Measurements from ENCODE around the gene ZIC2.

The ZIC2 gene

GRCh38 chr13:99980824-99981734 is 505 bp upstream of the ZIC2 start (continued):
- peak; percentile 76 for TF ChIP-seq ZSCAN30 (tag by site-specific recombination; IDR thresholded peaks at IDR 0.05)
- TF ChIP-seq ZIC2 (tag by site-specific recombination; IDR thresholded peaks at IDR 0.05), result no peak
- TF ChIP-seq ZBTB20 (tag by site-specific recombination; IDR thresholded peaks at IDR 0.05), result no peak
- no peak for TF ChIP-seq SCRT2 (tag by site-specific recombination; IDR thresholded peaks at IDR 0.05)
- no peak for TF ChIP-seq ZNF239 (tag by site-specific recombination; IDR thresholded peaks at IDR 0.05)
- TF ChIP-seq ZNF76 (tag by site-specific recombination; IDR thresholded peaks at IDR 0.05; ENCODE audit: borderline replicate concordance, low read depth), result peak; percentile 32; the same call in 1 of the 2 replicates
- TF ChIP-seq ZNF148 (tag by site-specific recombination; IDR thresholded peaks at IDR 0.05; ENCODE audit: borderline replicate concordance), result no peak
- TF ChIP-seq ZNF202 (tag by site-specific recombination; IDR thresholded peaks at IDR 0.05; ENCODE audit: borderline replicate concordance), result no peak
- no peak for TF ChIP-seq ZNF529 (tag by site-specific recombination; IDR thresholded peaks at IDR 0.05; ENCODE audit: insufficient replicate concordance)
- TF ChIP-seq KLF1 (tag by site-specific recombination; IDR thresholded peaks at IDR 0.05), result peak; percentile 48; the same call in 1 of the 2 replicates
- no peak for TF ChIP-seq ZNF274 (IDR thresholded peaks at IDR 0.05; ENCODE audit: low read length)
- TF ChIP-seq ZNF274 (tag by site-specific recombination; IDR thresholded peaks at IDR 0.05; ENCODE audit: borderline replicate concordance), result no peak
- TF ChIP-seq ZSCAN16 (tag by site-specific recombination; IDR thresholded peaks at IDR 0.05), result no peak
- no peak for TF ChIP-seq ZNF624 (tag by site-specific recombination; IDR thresholded peaks at IDR 0.05)
- no peak for TF ChIP-seq ZNF184 (tag by site-specific recombination; IDR thresholded peaks at IDR 0.05)
- TF ChIP-seq ZNF155 (tag by site-specific recombination; IDR thresholded peaks at IDR 0.05), result no peak
- no peak for TF ChIP-seq ATF2 (tag by site-specific recombination; IDR thresholded peaks at IDR 0.05; ENCODE audit: low read depth)
- no peak for TF ChIP-seq ZNF654 (tag by site-specific recombination; IDR thresholded peaks at IDR 0.05; ENCODE audit: low read depth)
- TF ChIP-seq SALL2 (tag by site-specific recombination; IDR thresholded peaks at IDR 0.05; ENCODE audit: borderline replicate concordance), result no peak
- TF ChIP-seq, protein P1, sequence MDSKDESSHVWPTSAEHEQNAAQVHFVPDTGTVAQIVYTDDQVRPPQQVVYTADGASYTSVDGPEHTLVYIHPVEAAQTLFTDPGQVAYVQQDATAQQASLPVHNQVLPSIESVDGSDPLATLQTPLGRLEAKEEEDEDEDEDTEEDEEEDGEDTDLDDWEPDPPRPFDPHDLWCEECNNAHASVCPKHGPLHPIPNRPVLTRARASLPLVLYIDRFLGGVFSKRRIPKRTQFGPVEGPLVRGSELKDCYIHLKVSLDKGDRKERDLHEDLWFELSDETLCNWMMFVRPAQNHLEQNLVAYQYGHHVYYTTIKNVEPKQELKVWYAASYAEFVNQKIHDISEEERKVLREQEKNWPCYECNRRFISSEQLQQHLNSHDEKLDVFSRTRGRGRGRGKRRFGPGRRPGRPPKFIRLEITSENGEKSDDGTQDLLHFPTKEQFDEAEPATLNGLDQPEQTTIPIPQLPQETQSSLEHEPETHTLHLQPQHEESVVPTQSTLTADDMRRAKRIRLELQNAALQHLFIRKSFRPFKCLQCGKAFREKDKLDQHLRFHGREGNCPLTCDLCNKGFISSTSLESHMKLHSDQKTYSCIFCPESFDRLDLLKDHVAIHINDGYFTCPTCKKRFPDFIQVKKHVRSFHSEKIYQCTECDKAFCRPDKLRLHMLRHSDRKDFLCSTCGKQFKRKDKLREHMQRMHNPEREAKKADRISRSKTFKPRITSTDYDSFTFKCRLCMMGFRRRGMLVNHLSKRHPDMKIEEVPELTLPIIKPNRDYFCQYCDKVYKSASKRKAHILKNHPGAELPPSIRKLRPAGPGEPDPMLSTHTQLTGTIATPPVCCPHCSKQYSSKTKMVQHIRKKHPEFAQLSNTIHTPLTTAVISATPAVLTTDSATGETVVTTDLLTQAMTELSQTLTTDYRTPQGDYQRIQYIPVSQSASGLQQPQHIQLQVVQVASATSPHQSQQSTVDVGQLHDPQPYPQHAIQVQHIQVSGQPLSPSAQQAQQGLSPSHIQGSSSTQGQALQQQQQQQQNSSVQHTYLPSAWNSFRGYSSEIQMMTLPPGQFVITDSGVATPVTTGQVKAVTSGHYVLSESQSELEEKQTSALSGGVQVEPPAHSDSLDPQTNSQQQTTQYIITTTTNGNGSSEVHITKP (tag by site-specific recombination; IDR thresholded peaks at IDR 0.05), result 0 out of 2 replicates have a peak, but pooled peaks have one; percentile 34
- TF ChIP-seq ZBTB49 (tag by site-specific recombination; IDR thresholded peaks at IDR 0.05; ENCODE audit: low read depth), result no peak
- peak; percentile 67 for TF ChIP-seq SP3 (tag by site-specific recombination; IDR thresholded peaks at IDR 0.05)
- TF ChIP-seq ZNF391 (tag by site-specific recombination; IDR thresholded peaks at IDR 0.05; ENCODE audit: borderline replicate concordance, low read depth), result peak; percentile 64; the same call in 1 of the 2 replicates
- TF ChIP-seq ZNF549 (tag by site-specific recombination; IDR thresholded peaks at IDR 0.05), result no peak
- no peak for TF ChIP-seq ZNF10 (tag by site-specific recombination; IDR thresholded peaks at IDR 0.05)
- TF ChIP-seq, protein P2, sequence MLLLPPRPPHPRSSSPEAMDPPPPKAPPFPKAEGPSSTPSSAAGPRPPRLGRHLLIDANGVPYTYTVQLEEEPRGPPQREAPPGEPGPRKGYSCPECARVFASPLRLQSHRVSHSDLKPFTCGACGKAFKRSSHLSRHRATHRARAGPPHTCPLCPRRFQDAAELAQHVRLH (tag by site-specific recombination; IDR thresholded peaks at IDR 0.05), result no peak
- no peak for TF ChIP-seq MEIS1 (CRISPR knock-in tag; IDR thresholded peaks at IDR 0.05; ENCODE audit: borderline replicate concordance)
- peak; percentile 81 for TF ChIP-seq ZEB2 (tag by site-specific recombination; IDR thresholded peaks at IDR 0.05)
